Right hindlimb (tissue), 1 donor: ENCODE results near the gene PRSS21.
A peak's percentile ranks its signal among the peaks of the same experiment; 100 is the strongest.

Source experiments
- DNase-seq: peaks from one replicate; pipeline ENCODE4 v3.0.0-alpha.2; 2018

Gene PRSS21

GRCh38 chr16:2779978-2780898 lies 36.8 kb upstream of the PRSS21 start:
- peak; percentile 6 for DNase-seq

GRCh38 chr16:2782583-2783351 lies 34.3 kb upstream of the PRSS21 start:
- peak; percentile 18 for DNase-seq

DNA sequence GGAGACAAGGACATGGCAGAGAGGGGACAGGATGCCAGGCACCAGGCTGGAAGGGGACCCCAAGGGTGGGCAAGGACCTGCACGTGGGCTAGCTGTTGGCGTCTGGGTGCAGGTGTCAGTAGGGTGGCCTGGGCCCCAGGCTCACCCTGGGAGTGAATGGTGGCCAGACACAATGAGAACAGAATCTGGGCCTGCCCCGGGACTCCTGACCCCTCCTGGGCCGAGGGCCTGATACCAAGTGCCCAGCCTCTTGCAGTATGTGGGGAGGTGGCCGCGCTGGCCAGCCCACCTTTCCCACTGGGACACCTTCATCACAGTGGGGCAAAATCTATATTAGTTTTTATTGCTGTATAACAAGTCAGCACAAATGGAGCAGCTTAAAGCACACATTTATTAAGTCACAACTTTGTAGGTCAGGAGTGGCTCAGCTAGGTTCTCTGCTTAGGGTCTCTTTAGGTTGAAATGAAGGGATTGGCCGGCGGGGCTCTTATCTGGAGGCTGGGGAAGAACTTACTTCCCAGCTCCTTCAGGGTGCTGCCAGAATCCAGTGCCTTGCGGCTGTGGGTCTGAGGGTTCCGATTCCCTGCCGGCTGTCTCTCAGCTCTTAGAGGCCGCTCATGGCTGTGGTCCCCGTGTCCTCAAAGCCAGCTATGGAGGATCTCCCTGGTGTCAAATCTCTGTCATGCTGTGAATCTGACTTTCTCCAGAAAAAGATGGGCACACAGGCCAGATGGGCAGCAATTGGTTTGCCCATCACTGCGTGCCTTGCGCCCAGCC lies 33.3 kb upstream of the PRSS21 start:
- DNase-seq = peak; percentile 11

- peak; percentile 13 for DNase-seq
These were observed 32.5 kb upstream of the PRSS21 start for GRCh38 chr16:2784358-2785100.

GRCh38 chr16:2785101-2785991 lies 31.7 kb upstream of the PRSS21 start:
- DNase-seq = peak; percentile 11

DNA sequence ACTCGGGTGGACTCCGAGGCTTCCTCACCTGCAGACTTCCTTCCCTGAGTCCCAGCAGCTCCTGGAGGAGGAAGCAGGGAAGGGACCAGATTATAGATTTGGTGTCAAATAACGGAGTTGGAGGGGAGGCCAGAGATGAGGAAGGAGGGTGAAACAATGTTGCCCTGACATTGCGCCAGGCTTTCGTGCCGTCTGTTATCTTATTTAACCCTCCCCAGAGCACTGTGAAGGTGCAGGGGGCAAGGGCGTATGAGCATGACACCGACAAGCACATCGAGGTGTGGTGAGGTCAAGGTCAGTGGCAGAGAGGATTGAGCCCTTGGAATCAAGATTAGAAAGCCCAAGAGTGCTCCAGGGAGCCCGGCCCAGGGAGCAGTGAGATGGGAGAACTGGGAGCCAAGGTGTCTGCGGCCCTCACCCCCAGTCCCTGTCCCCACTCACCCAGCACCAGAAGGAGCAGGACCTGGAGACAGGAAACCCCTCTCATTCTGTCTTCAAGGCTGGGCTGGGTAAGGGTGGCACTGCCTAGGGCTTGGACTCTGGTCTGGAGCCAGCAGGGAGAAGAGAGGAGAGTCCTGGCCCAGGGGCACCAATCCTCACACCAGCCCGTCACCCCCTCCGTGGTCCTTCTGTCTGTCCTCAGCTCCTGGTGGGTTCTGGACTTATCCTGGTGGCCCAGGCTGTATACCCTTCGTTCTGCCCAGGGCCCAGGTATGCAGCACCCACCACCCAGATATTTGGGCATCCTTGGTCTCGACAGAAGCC lies 30.8 kb upstream of the PRSS21 start:
- peak; percentile 10 for DNase-seq

- DNase-seq = no peak
These were observed 30.2 kb upstream of the PRSS21 start for GRCh38 chr16:2786826-2787151.

DNA sequence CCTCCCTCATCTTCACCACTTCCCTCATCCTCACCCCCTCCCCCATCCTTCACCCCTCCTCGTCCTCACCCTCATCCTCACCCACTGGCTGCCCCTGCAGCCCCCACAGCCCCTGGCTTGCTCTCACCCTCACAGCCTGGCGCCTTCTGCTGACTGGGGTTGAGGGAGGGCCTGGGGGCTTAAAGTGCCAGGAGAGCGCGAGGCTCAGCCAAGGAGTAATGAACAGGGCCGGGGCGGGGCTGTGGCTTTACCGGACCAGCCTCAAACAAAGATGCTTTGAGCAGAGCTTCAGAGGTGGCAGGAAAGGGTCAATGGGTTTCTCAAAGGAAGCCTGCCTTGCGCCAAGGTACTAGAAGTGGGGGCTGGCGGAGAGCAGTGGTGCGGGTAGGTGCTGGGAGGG lies 29.6 kb upstream of the PRSS21 start, which contains the start of gene PRSS33:
PRSS33 (minus strand) TSS at position 155 of the 400 bp plus-strand sequence. CDS start 1,013 bp downstream, outside the sequence.
- DNase-seq = peak; percentile 17

DNA sequence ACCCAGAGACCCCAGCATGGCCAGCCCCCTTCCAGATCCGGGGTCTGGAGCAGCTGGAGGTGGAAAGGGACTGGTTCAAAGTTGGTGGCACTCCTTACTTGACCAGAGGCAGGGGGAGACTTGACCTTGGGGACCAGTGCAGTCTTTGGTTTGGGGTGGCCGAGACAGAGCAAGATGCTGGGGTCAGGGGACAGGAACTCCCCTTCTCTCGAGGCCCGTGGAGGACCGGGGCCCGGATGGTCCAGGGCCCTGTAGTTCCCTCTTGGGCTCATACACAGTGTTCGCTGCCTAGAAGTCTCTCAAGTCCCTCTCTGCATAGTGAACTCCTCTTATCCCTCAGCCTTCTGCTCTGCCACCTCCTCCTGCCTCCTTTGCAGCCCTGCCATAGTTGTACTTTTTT lies 29.1 kb upstream of the PRSS21 start:
- no peak for DNase-seq

- peak; percentile 5 for DNase-seq
These were observed 26.4 kb upstream of the PRSS21 start for GRCh38 chr16:2790631-2791030.

- peak; percentile 17 for DNase-seq
These were observed 25.9 kb upstream of the PRSS21 start for GRCh38 chr16:2791174-2791573.

GRCh38 chr16:2792940-2793339 lies 24.1 kb upstream of the PRSS21 start:
- DNase-seq = no peak

DNA sequence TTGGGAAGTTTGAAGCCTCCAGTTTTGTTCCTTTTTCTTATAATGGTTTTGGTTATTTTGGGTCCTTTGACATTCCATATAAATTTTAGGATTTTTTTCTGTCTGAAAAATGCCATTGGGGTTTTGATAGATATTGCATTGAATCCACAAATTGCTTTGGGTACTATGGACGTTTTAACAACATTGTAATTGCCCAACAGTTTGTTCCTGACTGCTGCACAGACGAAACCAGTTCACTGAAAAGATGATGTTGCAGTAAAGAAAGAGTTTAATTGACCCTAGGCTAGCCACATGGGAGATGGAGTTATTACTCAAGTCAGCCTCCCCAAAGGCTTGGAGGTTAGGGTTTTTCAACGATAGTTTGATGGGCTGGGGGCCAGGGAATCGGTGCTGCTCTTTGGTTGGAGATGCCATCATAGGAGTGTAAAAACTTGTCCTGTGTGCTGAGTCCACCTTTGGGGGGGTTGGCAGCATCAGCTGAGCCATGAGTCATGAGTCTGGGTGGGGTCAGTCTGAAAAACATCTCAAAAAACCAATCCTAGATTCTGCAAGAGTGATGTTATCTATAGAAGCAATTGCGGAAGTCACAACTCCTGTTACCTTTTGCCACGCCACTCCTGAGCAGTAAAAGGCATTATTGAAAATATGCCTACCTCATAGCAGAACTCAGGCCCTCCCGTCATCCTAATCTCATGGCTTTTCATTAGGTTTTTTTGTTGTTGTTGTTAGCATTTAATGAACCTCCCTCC lies 21.5 kb upstream of the PRSS21 start:
- DNase-seq = peak; percentile 2

GRCh38 chr16:2798723-2799204 lies 18.3 kb upstream of the PRSS21 start:
- DNase-seq = peak; percentile 13

DNA sequence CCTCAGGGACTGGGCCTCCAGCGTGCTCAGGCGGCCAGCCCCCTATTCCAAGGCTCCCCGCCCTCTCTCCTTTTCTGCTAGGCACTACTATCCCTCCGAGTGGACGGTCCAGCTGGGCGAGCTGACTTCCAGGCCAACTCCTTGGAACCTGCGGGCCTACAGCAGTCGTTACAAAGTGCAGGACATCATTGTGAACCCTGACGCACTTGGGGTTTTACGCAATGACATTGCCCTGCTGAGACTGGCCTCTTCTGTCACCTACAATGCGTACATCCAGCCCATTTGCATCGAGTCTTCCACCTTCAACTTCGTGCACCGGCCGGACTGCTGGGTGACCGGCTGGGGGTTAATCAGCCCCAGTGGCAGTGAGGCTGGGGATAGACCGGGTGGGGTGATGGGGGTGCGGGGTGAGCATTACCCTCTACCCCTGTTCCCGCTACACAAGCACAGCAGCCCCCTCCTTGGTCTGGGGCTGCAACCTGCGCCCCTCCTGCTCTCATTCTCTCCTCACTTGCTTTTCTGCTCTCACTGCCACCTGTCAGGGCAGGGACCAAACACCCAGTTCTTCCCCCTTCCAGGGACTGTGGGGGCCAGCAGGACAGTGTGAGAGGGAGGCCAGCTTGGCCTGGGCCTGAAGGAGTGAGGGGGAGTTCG lies 17.7 kb upstream of the PRSS21 start:
- DNase-seq = peak; percentile 7

GRCh38 chr16:2799859-2800226 lies 17.2 kb upstream of the PRSS21 start:
- DNase-seq = no peak

GRCh38 chr16:2803545-2804195 lies 13.4 kb upstream of the PRSS21 start:
- no peak for DNase-seq

GRCh38 chr16:2804728-2805127 lies 12.3 kb upstream of the PRSS21 start:
- DNase-seq = peak; percentile 10

GRCh38 chr16:2806286-2806685 lies 10.8 kb upstream of the PRSS21 start:
- DNase-seq = peak; percentile 6
